Activated CD4-positive, CD25-positive, alpha-beta regulatory T cell (primary cell): Measurements from ENCODE around the gene KCNJ4.
A peak's percentile ranks its signal among the peaks of the same experiment; 100 is the strongest.
"Not testable (repeated sequence)": the region's sequence is repeated elsewhere in the genome, so short reads cannot be mapped to it uniquely, and the experiment has no call there.

Source experiments
- DNase-seq, 4 experiments: peaks; one replicate each; lab custom pipeline; 2025; lab: John Stamatoyannopoulos, UW

KCNJ4 gene

GRCh38 chr22:38471237-38471636 lies 16.2 kb upstream of the KCNJ4 start:
- no peak for DNase-seq

DNA sequence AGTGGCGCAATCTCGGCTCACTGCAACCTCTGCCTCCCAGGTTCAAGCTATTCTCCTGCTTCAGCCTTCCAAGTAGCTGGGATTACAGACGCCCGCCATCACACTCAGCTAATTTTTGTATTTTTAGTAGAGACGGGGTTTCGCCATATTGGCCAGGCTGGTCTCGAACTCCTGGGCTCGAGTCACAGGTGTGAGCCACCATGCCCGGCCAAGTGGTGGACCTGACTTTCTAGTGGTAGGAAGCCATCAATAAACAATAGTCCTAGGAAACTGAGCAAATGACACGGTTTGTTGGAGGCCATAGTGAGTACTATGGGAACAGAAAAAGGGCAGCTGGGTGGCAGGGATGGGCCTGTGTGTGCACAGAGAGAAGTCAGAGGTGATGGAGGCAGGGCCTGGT lies 15.2 kb upstream of the KCNJ4 start:
- not testable (repeated sequence) for DNase-seq

DNA sequence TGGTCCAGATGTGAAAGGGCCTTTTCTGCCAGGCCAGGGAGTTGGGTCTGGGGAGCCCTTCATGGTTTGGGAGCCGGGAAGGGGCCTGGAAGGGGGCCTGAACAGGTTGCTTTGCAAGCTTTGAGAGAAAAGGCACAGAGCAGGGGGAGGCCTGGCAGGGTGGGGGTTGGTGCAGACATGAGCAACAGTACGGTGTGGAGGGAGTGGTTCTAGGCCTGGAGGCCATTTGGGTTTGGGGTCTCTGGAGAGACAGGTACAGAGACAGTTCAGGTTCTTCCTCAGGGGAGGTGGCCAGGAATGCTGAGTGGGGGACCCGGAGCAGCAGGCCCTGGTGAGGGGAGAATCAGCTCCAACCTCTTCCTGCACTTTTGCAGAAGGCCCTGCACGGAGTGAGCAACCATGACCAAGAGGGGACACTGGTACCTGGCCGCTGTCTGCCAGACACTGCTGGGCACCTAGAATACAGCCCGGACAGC lies 14.3 kb upstream of the KCNJ4 start:
- no peak for DNase-seq

DNA sequence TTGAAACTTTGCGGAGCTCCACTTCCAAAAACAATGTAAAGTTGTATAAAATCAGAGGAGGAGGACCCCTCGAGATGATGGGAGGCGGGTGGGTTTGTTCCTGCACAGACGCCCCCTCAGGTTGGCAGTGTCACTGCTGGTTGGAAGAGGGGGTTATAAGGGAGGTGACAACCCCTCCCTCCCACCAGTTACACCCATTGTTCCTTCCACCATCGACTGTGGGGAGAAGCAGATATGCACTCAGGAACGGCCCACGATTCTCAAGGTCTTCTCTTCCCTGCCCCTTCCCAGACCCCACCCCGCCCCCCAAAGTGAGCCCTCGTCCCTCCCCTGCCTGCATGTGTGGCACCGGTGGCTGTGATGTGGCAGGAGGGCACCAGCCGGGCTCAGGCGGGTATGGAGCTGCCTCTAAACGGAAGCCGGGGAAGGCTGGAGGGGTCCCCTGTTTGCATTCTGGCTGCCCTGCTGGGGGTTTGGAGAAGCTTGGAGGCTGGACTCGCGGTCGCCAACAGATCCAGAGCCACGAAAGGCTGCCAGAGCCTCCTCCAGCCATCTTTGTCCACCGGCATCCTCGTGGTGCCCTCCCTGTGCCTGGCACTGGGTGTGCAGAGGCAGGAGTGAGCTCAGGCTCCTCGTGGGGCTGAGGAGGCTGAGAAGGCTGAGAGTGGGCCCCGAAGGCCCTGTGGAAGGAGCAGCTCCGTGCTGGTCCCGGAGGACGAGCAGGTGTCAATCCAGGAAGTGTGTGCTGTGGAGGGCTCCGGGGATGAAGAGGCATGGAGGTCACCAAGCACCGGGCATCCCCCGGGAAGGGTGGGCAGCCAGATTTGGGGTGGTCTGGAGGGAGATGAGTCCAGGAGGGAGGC lies 13.7 kb upstream of the KCNJ4 start:
- no peak for DNase-seq

- DNase-seq = peak in 1 of 4 experiments; percentile 28
Measured at GRCh38 chr22:38467904-38468442, 13.0 kb upstream of the KCNJ4 start, which contains the start of gene KDELR3. Gene KDELR3 (plus strand): TSS chr22:38468096. CDS start chr22:38468234, 138 bp downstream.

DNA sequence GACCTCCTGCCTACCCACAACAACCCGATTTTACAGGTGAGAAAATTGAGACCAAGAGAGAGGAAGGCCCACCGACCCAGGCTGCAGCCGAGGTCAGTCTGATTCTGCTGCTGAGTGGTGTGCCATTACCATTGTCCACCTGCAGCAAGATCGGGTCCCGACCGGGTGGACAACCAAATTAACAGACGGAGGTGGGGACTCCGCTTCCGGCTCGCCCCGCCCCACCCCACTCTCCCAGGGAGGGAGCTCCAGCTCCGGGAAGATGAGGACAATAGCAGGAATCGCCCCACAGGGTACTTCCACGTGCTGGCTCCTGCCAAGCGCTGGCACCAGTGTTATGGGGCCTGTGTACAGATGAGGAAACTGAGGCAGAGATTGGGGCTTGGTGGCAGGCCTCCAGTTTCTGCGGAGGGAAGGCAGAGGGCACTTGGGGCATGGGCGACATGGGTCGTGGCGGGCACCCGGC lies 12.5 kb upstream of the KCNJ4 start:
- no peak for DNase-seq

GRCh38 chr22:38465673-38466490 lies 10.9 kb upstream of the KCNJ4 start:
- no peak for DNase-seq

- DNase-seq = no peak
Measured at GRCh38 chr22:38464992-38465672, 10.1 kb upstream of the KCNJ4 start.

DNA sequence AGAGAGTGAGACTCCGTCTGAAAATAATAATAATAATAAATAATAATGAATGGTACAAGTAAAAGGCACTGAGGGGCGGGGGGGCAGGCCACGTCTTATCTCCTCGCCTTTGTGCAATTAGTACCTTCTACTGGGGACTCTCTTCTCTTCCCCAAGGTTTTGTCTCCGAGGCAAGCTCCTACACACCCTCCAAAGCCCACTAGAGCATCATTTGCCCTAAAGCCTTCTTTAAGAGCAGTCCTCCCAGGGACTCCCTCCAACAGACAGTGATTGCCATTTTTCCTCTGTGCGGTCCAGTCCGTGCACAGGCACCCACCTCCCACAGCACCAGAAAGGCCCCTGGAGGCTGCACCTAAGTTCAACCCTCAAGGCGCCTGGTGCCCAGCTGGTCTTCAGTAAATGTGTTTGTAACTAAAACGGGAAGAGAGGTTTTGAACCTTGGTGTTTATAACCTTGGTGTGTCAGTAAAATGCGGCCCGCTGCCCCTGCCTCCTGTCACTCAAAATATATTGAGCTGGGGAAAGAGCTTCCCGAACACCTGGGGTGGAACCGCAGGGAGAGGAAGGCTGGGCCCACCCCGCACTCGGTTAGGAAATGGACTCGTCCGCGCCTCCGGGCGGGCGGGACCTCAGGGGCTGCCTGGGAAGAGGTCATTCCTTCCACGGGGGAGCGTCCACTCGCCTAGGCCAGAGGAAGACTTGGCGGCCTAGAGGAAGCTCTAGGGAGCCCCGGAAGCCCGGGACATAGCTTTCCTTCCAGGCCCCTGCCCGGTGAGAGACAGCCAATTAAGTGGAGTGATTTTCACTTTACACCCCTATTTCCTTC lies 8.2 kb upstream of the KCNJ4 start:
- no peak for DNase-seq

- no peak for DNase-seq
Measured at GRCh38 chr22:38461414-38462081, 6.5 kb upstream of the KCNJ4 start.

DNA sequence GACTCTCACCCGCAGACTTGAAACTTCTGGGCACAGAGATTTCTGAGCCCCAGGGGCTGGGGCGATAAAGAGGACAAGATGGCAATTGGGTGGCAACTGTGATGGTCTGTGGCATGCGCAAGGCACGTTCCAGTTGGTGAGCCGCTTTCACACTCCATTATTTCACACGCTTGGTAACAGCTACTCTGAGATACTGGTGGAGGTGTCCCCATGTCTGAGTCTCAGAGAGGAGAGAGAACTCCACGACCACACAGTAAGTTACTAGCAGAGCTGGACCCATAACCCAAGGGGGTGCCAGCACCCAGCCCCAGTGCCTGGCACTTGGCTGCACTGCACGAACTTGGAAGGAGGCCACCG lies 6.0 kb upstream of the KCNJ4 start:
- no peak for DNase-seq

GRCh38 chr22:38460426-38460840 lies 5.4 kb upstream of the KCNJ4 start:
- DNase-seq = no peak

GRCh38 chr22:38456841-38457699 lies 2.1 kb upstream of the KCNJ4 start:
- DNase-seq = no peak

- no peak for DNase-seq
Measured at GRCh38 chr22:38456272-38456835, 1.4 kb upstream of the KCNJ4 start.

DNA sequence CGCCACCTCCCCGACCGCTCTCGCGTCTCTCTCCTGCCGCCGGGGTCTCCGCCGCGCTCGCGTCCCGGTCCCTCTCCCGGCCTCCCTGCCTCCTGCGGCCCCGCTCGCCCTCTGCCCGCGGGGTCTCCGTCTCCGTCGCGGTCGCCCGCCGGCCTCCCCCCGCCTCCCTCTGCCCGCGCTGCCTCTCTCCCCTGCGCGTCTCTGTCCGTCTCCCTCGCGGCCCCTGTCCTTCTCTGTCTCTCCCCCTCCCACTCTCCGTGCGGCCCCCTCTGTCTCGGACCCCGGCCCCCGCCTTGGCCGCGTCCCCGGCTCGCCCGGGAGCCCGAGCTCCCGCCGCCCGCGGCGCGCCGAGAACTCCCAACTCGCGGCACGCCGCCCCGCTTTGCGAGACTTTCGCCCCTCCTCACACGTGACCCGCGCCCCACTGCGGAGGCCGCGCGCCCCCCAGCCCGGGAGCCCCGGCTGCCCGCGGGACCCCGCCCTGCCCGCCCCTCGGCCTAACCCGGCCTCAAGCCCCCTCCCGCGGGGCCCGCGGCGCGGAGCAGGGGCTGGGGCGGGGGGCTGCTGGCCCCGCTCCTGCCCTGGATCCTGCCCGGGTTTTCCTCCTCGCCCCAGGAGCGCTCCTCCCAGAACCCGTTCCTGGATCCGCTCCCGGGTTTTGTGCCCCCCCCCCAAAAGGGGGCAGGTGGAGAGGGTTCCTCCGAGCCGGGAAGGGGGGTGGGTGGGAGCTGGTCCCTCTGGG lies 702 bp upstream of the KCNJ4 start:
- DNase-seq = no peak

- DNase-seq = no peak
Measured at GRCh38 chr22:38454353-38455075, 485 bp downstream of the KCNJ4 start.

DNA sequence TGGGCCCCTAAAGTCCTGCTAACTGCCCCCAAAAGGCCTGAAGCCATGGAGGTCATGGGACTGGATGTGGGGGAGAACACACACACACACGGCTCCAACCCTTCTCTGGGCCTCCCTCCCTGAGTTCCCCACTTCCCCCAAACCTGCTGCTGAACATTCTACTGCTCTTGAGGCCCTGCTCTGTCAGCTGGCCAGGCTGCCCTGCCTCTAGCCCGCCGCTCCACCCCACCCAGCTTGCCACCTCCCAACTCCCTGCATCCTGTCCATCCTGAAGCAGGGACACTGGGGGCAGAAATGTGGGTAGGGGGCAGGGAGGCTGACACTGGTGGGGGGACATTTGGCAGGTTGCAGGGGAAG lies 1.0 kb downstream of the KCNJ4 start:
- DNase-seq = no peak
